GM10266 (cell line): ENCODE measurements around the gene TMCO4.
"Not testable (repeated sequence)": the region's sequence is repeated elsewhere in the genome, so short reads cannot be mapped to it uniquely, and the experiment has no call there.

Experiments
- DNase-seq: peaks from one replicate; pipeline ENCODE4 v3.0.0; 2012; ENCODE audit errors: extremely low spot score
- CTCF ChIP-seq: IDR thresholded peaks from 2 replicates; pipeline ENCODE4 v1.5.1; 2012; ENCODE audit warnings: mild to moderate bottlenecking, low read depth; ENCODE audit not compliant: control insufficient read depth, insufficient read depth; ENCODE audit errors: missing control alignments

Gene TMCO4

GRCh38 chr1:19644395-19644680, 155.4 kb downstream of the TMCO4 start:
- no peak for TF ChIP-seq CTCF
- DNase-seq, result peak; percentile 70

GRCh38 chr1:19643602-19644394, 155.9 kb downstream of the TMCO4 start, which contains the start of gene NBL1:
TSS of gene NBL1 (plus strand) at chr1:19644311. CDS start at chr1:19655031, 10,720 bp downstream.
- TF ChIP-seq CTCF, result no peak
- peak; percentile 87 for DNase-seq

- DNase-seq, result no peak
These were observed 156.6 kb downstream of the TMCO4 start for GRCh38 chr1:19643121-19643520.

GRCh38 chr1:19640363-19641316, 159.1 kb downstream of the TMCO4 start:
- no peak for TF ChIP-seq CTCF
- DNase-seq, result no peak

More at GRCh38 chr1:19643121-19643520, 156.6 kb downstream of the TMCO4 start:
- no peak for TF ChIP-seq CTCF

- TF ChIP-seq CTCF, result no peak
- no peak for DNase-seq
These were observed 159.7 kb downstream of the TMCO4 start for GRCh38 chr1:19639999-19640362.

GRCh38 chr1:19639228-19639627, 160.5 kb downstream of the TMCO4 start:
- DNase-seq, result not testable (repeated sequence)

- no peak for TF ChIP-seq CTCF
These were observed 162.1 kb downstream of the TMCO4 start for GRCh38 chr1:19637606-19638005.

GRCh38 chr1:19636749-19637148, 163.0 kb downstream of the TMCO4 start:
- not testable (repeated sequence) for DNase-seq

More at GRCh38 chr1:19637606-19638005, 162.1 kb downstream of the TMCO4 start:
- DNase-seq, result no peak
